GM10847 (cell line): ENCODE results near the gene TRIM75.

Source experiments
- POLR2A ChIP-seq: IDR thresholded peaks from 2 replicates; pipeline ENCODE4 v1.6.1; 2011; ENCODE audit not compliant: insufficient read length; ENCODE audit errors: extremely low read depth

The TRIM75 gene

GRCh38 chr4:165058666-165059065, 5.0 kb downstream of the TRIM75 start:
- TF ChIP-seq POLR2A, result no peak

- no peak for TF ChIP-seq POLR2A
Observed at GRCh38 chr4:165059386-165059785, 5.7 kb downstream of the TRIM75 start.

GRCh38 chr4:165060938-165061337, 7.3 kb downstream of the TRIM75 start:
- TF ChIP-seq POLR2A, result no peak

- TF ChIP-seq POLR2A, result no peak
Observed at GRCh38 chr4:165070560-165070959, 16.9 kb downstream of the TRIM75 start.

- TF ChIP-seq POLR2A, result no peak
Observed at GRCh38 chr4:165077034-165077578, 23.4 kb downstream of the TRIM75 start.

GRCh38 chr4:165079476-165079875, 25.8 kb downstream of the TRIM75 start:
- no peak for TF ChIP-seq POLR2A

- TF ChIP-seq POLR2A, result no peak
Observed at GRCh38 chr4:165085946-165086345, 32.3 kb downstream of the TRIM75 start.

GRCh38 chr4:165088366-165088765, 34.7 kb downstream of the TRIM75 start:
- no peak for TF ChIP-seq POLR2A

GRCh38 chr4:165094873-165095272, 41.2 kb downstream of the TRIM75 start:
- no peak for TF ChIP-seq POLR2A

- no peak for TF ChIP-seq POLR2A
Observed at GRCh38 chr4:165095291-165095690, 41.6 kb downstream of the TRIM75 start.

- no peak for TF ChIP-seq POLR2A
Observed at GRCh38 chr4:165096776-165097175, 43.1 kb downstream of the TRIM75 start.

GRCh38 chr4:165101641-165102040, 48.0 kb downstream of the TRIM75 start:
- no peak for TF ChIP-seq POLR2A

GRCh38 chr4:165106518-165106917, 52.9 kb downstream of the TRIM75 start:
- no peak for TF ChIP-seq POLR2A
